Neural crest cell (in vitro differentiated cells): ENCODE data around the gene HOXD8. TPM values are rescaled to one million over a fixed set of nuclear protein-coding genes. Genes with fewer than 3 reads are reported as not detected.
A peak's percentile ranks its signal among the peaks of the same experiment; 100 is the strongest.

Experiments used
- DNase-seq: peaks from one replicate; pipeline ENCODE4 v3.0.0; 2021; ENCODE audit warnings: low read depth, mixed read lengths, low spot score
- H3K27ac Mint-ChIP-seq: one replicate; pipeline ENCODE4 v1.8.0; 2021; ENCODE audit warnings: mild to moderate bottlenecking, mixed read lengths; ENCODE audit not compliant: unreplicated experiment
- H3K27me3 Mint-ChIP-seq: 2 replicates; pipeline ENCODE4 v1.8.0; 2021; ENCODE audit warnings: low read depth, mild to moderate bottlenecking, mixed read lengths
- H3K36me3 Mint-ChIP-seq: 2 replicates; pipeline ENCODE4 v1.8.0; 2021; ENCODE audit warnings: low read depth, mild to moderate bottlenecking, mixed read lengths
- H3K4me1 Mint-ChIP-seq: 2 replicates; pipeline ENCODE4 v1.8.0; 2021; ENCODE audit warnings: mixed read lengths
- H3K4me3 Mint-ChIP-seq: one replicate; pipeline ENCODE4 v1.8.0; 2021; ENCODE audit warnings: mild to moderate bottlenecking, mixed read lengths
- H3K9me3 Mint-ChIP-seq: 2 replicates; pipeline ENCODE4 v1.8.0; 2021; ENCODE audit warnings: mixed read lengths
- total RNA-seq: library from RNA; stranded (reverse); gene quantifications from 2 replicates; pipeline ENCODE4 v1.2.1, GENCODE V29; 2021
- TF ChIP-seq, protein P1 (sequence below): fragments of 200-600 bp; sonication (generic); conservative IDR thresholded peaks from 2 replicates; pipeline ENCODE4 v1.5.0; 2021; ENCODE audit warnings: antibody characterized with exemption, mild to moderate bottlenecking

HOXD8 gene
- total RNA-seq, 1 donor from 2014 or later, result not detected

DNA sequence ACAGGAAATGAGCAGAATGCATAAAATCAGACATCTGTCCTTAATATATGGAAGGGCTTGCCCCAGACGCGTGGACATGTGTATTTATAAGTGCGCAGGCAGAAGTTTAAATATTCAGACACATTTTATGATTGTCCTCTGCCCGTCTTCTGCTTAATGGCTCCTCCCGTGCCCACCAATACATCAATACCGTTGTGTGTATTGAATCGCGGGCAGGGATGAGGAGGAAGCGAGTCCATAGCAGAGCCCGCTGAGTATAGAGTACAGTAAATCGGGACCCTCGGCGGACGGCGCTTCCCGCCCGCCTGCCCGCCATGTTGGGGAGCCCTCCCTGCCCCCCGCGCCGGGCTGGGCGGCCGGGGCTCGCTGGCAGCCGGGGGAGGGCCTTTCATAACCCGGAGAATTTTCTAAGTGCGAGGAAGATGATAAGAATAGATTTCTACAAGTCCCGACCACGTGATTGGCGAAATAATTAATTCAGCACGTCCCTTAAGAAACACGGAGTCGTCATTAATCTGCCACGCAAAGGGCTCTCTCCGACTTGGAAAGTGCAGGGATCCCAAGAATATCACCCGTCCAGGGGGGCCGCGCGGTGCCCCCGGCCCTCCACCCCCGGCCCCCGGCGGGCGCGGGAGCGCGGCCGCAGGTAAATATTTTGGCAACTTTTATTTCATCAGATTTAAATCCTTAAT lies 27.4 kb downstream of the HOXD8 start, which contains the start of gene HOXD3:
TSS of gene HOXD3 (plus strand) at position 501 of the 692 bp plus-strand sequence. CDS start 11,808 bp downstream, outside the sequence.
- Mint-ChIP-seq H3K27me3 (peaks cover 100% of the 10 kb centered on the region), H3K4me1 (peaks cover 12% of the 10 kb centered on the region), H3K4me3 (peak within 1 kb of the TSS; percentile 78), H3K9me3 (no peaks in the 10 kb centered on the region), H3K27ac (peak within 1 kb of the TSS; percentile 30), H3K36me3 (peaks cover 3% of the 10 kb centered on the region)
- TF ChIP-seq, protein P1, sequence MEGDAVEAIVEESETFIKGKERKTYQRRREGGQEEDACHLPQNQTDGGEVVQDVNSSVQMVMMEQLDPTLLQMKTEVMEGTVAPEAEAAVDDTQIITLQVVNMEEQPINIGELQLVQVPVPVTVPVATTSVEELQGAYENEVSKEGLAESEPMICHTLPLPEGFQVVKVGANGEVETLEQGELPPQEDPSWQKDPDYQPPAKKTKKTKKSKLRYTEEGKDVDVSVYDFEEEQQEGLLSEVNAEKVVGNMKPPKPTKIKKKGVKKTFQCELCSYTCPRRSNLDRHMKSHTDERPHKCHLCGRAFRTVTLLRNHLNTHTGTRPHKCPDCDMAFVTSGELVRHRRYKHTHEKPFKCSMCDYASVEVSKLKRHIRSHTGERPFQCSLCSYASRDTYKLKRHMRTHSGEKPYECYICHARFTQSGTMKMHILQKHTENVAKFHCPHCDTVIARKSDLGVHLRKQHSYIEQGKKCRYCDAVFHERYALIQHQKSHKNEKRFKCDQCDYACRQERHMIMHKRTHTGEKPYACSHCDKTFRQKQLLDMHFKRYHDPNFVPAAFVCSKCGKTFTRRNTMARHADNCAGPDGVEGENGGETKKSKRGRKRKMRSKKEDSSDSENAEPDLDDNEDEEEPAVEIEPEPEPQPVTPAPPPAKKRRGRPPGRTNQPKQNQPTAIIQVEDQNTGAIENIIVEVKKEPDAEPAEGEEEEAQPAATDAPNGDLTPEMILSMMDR, result no peak
- no peak for DNase-seq

DNA sequence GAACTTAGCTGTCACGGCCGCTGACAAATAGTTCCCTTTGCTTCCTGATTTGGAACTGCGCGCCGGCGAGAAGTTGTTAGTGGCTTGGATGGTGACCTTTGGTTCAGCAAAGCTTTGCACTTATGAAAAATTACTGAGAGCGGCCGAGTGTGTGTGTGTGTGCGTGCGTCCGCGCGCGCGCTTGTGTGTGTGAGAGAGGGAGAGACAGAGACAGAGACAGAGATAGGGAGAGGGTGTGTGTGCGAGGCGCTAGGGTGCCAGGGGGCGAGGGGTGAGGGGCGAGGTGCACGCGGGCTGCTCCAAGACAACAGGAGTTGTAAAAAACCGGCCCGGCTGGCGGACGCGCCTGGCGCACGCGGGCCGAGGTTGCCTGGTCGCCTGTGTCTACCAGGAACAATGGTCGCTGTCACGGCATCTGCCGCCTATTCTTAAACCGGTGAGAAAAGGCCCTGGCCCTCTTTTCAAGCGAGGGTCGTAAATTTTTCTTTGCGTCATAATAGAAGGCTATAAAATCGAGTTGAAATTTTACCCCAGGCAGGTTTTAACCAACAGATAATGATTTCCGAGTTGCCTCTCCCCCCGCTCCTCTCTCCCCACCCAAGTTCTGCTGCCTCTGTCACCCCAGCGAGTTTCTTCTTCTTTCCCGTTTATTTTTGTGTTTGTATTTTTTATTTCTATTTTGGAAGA lies 28.1 kb downstream of the HOXD8 start:
- Mint-ChIP-seq H3K4me1 (peaks cover 12% of the 10 kb centered on the region), H3K4me3 (peak overlapping the region; percentile 78), H3K27ac (peak overlapping the region; percentile 30), H3K36me3 (peaks cover 4% of the 10 kb centered on the region), H3K9me3 (no peaks in the 10 kb centered on the region), H3K27me3 (peaks cover 100% of the 10 kb centered on the region)
- TF ChIP-seq, protein P1, result no peak
- DNase-seq, result peak; percentile 44

DNA sequence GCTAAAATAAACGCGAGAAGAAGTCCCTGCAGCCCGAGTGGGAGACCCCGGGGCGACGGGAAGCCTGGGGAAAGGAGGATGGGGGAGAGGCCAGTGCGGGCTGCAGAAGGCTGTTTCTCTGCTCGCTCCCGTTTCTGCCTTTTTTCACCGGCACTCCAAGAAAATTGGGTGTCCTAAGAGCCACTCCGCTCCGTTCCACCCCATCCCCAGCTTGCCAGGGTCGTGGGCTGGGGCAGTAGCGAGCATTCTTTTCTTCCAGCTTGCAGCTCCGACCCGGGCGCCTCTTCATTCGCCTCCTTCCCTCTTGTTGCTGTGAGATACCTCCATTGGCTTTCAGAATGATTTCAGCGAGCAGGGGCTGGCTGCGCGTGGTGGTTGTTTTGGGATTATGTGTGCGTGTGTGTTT lies 28.7 kb downstream of the HOXD8 start:
- H3K4me3 Mint-ChIP-seq, result peak overlapping the region; percentile 78
- TF ChIP-seq, protein P1, result no peak
- peaks cover 15% of the 10 kb centered on the region for H3K4me1 Mint-ChIP-seq
- no peak overlapping the region for H3K27ac Mint-ChIP-seq
- no peak for DNase-seq
- peaks cover 4% of the 10 kb centered on the region for H3K36me3 Mint-ChIP-seq
- no peaks in the 10 kb centered on the region for H3K9me3 Mint-ChIP-seq
- peaks cover 100% of the 10 kb centered on the region for H3K27me3 Mint-ChIP-seq

DNA sequence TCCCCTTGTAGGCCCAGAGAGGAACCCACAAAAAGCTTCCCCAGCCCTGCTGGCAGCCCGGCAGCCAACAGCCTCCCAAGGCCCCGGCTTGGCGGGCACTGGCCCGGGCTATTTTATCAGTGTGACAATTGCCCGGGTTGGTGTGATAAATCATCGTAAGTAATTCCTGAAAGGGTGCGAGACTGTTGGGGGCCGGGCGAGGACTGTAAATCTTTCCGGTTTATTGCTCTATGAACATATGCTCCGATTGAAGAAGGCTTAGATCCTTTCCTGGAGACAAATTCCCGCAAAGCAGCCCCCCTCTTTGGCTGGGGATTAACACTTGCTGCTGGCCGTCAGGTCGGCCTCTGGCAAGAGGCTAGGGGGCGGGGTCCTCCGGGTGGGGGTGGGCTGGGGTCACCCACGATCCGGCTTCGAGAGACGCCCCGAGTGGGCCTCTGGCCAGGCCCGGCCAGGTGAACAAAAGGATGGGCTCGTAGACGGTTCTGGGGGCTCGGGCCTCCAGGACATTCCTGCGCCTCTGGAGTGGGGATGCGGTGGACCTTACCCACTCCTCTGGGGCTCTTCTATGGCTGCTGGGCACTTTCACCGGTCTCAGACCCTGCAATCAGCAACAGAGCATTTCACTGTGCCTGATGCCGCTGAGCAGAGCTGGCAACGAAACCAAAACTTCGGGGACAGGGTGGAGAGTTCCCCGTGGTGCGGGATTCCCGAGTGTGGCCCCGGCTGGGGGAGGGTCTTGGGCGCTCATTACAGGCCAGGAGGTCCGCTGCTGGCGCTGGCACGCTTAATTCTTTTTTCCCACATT lies 29.6 kb downstream of the HOXD8 start:
- DNase-seq, result no peak
- peaks cover 16% of the 10 kb centered on the region for H3K4me1 Mint-ChIP-seq
- peak overlapping the region; percentile 39 for H3K4me3 Mint-ChIP-seq
- H3K27me3 Mint-ChIP-seq, result peaks cover 100% of the 10 kb centered on the region
- H3K9me3 Mint-ChIP-seq, result peaks cover under 1% of the 10 kb centered on the region
- TF ChIP-seq, protein P1, result no peak
- H3K36me3 Mint-ChIP-seq, result peaks cover 4% of the 10 kb centered on the region
- H3K27ac Mint-ChIP-seq, result no peak overlapping the region

DNA sequence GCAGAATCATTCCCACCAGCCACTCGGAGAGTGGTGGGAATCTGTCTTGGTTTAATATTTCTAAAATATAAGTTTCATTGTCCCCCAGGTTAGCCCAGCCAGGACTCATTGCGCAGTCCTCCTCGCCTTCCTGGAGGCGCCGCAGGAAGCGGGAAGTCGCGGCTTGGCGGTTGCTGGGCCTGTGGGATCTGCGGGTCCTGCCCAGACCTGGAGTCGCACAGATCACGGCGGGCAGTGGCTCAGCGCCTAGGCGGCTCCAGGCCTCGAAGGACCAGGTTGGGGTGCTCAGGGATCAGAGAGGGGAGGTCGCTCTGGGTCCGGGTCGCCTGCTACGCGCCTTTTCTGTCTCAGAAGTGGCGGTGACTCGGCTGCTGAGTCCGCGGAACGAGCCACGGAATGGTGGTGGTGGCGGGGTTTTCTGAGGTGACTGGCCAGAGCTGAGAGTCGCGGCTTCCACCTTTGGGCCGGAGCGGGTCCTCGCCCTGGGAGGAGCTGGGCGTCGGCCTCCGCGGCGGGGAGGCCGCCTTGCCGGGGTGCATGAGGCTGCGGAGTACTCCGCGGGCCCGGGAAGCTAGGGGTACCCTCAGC lies 30.3 kb downstream of the HOXD8 start:
- peaks cover 3% of the 10 kb centered on the region for H3K9me3 Mint-ChIP-seq
- no peak overlapping the region for H3K27ac Mint-ChIP-seq
- TF ChIP-seq, protein P1, result no peak
- H3K4me3 Mint-ChIP-seq, result no peak overlapping the region
- H3K4me1 Mint-ChIP-seq, result peaks cover 16% of the 10 kb centered on the region
- DNase-seq, result no peak
- peaks cover 4% of the 10 kb centered on the region for H3K36me3 Mint-ChIP-seq
- H3K27me3 Mint-ChIP-seq, result peaks cover 100% of the 10 kb centered on the region
